Measurements from ENCODE around the gene ACBD7.

Gene ACBD7

GRCh38 chr10:15068802-15069201 lies 19.8 kb downstream of the ACBD7 start:
- FAIRE-seq (no peak), DNase-seq (ENCODE audit: insufficient read length, low spot score) (no peak)

DNA sequence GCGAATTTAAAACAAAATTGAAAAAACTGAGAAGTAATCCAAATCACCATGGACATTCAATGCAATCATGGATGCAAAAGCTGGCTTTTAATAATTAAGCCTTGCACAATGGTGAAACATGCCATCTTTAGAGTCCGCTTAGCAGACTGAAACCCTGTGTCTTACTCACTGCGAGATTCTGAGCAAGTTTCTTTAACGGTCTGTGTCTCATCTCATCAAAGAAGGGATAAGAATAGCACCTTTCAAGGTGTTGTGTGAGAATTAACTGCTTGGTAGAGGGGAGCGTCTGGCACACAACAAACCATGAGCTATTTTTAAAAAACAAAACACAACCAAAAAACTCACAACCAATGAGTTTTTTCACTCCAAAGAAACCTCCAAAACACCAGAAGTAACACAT lies 21.4 kb downstream of the ACBD7 start:
- TF ChIP-seq POLR2AphosphoS5 (IDR thresholded peaks at IDR 0.05; ENCODE audit: low read depth, low read length) (no peak), POU2F2 (IDR thresholded peaks at IDR 0.05; ENCODE audit: low read depth, low read length) (no peak), POLR2A (IDR thresholded peaks at IDR 0.05; ENCODE audit: low read depth, low read length) (no peak), SPI1 (IDR thresholded peaks at IDR 0.05; ENCODE audit: low read depth, low read length) (no peak), TAF1 (IDR thresholded peaks at IDR 0.05; ENCODE audit: low read depth, low read length) (no peak), PAX5 (IDR thresholded peaks at IDR 0.05; ENCODE audit: insufficient read depth, low read length, severe bottlenecking) (no peak)
- FAIRE-seq (no peak), DNase-seq (ENCODE audit: insufficient read length, low spot score) (no peak)

More at GRCh38 chr10:15068802-15069201, 19.8 kb downstream of the ACBD7 start:
- TF ChIP-seq POU2F2 (IDR thresholded peaks at IDR 0.05; ENCODE audit: low read depth, low read length), result no peak
- no peak for TF ChIP-seq TAF1 (IDR thresholded peaks at IDR 0.05; ENCODE audit: low read depth, low read length)
- no peak for TF ChIP-seq POLR2AphosphoS5 (IDR thresholded peaks at IDR 0.05; ENCODE audit: low read depth, low read length)
- TF ChIP-seq POLR2A (IDR thresholded peaks at IDR 0.05; ENCODE audit: low read depth, low read length), result no peak
- no peak for TF ChIP-seq PAX5 (IDR thresholded peaks at IDR 0.05; ENCODE audit: insufficient read depth, low read length, severe bottlenecking)
- TF ChIP-seq SPI1 (IDR thresholded peaks at IDR 0.05; ENCODE audit: low read depth, low read length), result no peak

DNA sequence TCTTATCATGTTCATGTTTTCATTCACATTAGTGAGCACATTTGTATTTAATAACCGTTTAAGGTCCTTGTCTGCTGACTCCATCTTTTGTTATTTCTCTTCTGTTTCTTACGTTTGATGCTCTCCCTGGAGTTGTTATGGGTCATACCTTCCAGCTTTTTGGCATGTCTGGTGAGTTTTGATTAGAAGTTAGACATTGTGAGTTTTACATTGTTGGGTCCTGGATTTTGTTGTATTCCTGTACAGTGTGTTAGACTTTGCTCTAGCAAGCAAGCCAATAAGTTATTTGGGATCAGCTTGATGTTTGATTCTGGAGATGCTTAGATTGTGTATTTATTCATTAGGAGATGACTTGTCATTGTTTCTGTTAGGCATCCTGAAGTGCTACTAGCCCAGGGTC lies 27.9 kb downstream of the ACBD7 start:
- no peak for DNase-seq (ENCODE audit: insufficient read length, low spot score)
- no peak for TF ChIP-seq POLR2A (IDR thresholded peaks at IDR 0.05; ENCODE audit: low read depth, low read length)
- FAIRE-seq, result no peak

DNA sequence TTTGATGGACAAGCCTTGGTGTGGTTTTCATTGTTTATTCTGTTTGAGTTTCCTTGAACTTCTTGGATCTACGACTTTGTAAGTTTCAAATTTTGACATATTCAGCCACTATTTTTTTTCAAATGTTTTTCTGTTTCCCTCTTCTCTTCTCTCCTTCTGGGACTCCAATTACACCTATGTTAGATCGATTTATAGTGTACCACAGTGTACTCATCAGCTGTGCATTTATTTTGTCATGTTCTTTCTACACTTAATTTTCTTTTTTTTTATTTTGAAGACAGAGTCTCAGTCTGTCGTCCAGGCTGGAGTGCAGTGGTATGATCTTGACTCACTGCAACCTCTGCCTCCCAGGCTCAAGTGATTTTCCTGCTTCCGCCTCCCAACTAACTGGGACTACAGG lies 28.7 kb downstream of the ACBD7 start:
- no peak for TF ChIP-seq POLR2AphosphoS5 (IDR thresholded peaks at IDR 0.05; ENCODE audit: low read depth, low read length)
- TF ChIP-seq SPI1 (IDR thresholded peaks at IDR 0.05; ENCODE audit: low read depth, low read length), result no peak
- no peak for TF ChIP-seq POU2F2 (IDR thresholded peaks at IDR 0.05; ENCODE audit: low read depth, low read length)
- no peak for TF ChIP-seq TAF1 (IDR thresholded peaks at IDR 0.05; ENCODE audit: low read depth, low read length)
- TF ChIP-seq PAX5 (IDR thresholded peaks at IDR 0.05; ENCODE audit: insufficient read depth, low read length, severe bottlenecking), result no peak
- TF ChIP-seq POLR2A (IDR thresholded peaks at IDR 0.05; ENCODE audit: low read depth, low read length), result no peak
- DNase-seq (ENCODE audit: insufficient read length, low spot score) (no peak), FAIRE-seq (no peak)

DNA sequence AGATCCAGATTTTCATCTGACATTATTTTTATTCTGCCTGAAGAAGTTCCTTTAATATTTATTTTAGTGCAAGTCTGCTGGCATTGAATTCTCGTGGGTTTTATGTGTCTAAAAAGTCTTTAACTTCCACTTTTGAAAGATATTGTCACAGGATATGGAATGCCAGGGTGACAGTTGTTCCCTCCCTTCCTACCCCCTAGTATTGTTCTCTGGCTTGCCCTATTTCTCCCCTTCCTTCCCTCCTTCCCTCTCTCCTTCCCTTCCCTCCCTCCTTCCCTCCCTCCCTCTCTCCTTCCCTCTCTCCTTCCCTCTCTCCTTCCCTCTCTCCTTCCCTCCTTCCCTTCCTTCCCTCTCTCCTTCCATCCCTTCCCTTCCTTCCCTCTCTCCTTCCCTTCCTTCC lies 29.9 kb downstream of the ACBD7 start:
- TF ChIP-seq PAX5 (IDR thresholded peaks at IDR 0.05; ENCODE audit: insufficient read depth, low read length, severe bottlenecking), result no peak

GRCh38 chr10:15053061-15053460 lies 35.5 kb downstream of the ACBD7 start:
- TF ChIP-seq POLR2AphosphoS5 (IDR thresholded peaks at IDR 0.05; ENCODE audit: low read depth, low read length) (no peak), PAX5 (IDR thresholded peaks at IDR 0.05; ENCODE audit: insufficient read depth, low read length, severe bottlenecking) (no peak), POU2F2 (IDR thresholded peaks at IDR 0.05; ENCODE audit: low read depth, low read length) (no peak), SPI1 (IDR thresholded peaks at IDR 0.05; ENCODE audit: low read depth, low read length) (no peak), POLR2A (IDR thresholded peaks at IDR 0.05; ENCODE audit: low read depth, low read length) (no peak), TAF1 (IDR thresholded peaks at IDR 0.05; ENCODE audit: low read depth, low read length) (no peak)
- FAIRE-seq (no peak), DNase-seq (ENCODE audit: insufficient read length, low spot score) (no peak)

More for the DNA sequence above, 29.9 kb downstream of the ACBD7 start:
- FAIRE-seq (no peak), DNase-seq (ENCODE audit: insufficient read length, low spot score) (no peak)

DNA sequence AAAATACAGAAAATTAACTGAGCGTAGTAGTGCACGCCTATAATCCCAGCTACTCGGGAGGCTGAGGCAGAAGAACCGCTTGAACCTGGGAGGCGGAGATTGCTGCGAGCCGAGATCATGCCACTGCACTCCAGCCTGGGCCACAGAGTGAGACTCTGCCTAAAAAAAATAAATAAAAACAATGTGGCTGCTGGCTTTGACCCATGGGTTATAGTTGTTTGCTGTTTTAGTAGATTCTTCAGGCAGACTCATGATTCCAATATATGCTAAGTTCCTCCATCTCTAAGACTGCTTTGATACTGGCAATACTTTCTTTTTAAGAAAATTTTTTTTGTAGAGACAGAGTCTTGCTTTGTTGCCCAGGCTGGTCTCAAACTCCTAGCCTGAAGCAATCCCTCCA lies 36.5 kb downstream of the ACBD7 start:
- FAIRE-seq (no peak), DNase-seq (ENCODE audit: insufficient read length, low spot score) (no peak)
- TF ChIP-seq TAF1 (IDR thresholded peaks at IDR 0.05; ENCODE audit: low read depth, low read length) (no peak), PAX5 (IDR thresholded peaks at IDR 0.05; ENCODE audit: insufficient read depth, low read length, severe bottlenecking) (no peak), SPI1 (IDR thresholded peaks at IDR 0.05; ENCODE audit: low read depth, low read length) (no peak), POLR2AphosphoS5 (IDR thresholded peaks at IDR 0.05; ENCODE audit: low read depth, low read length) (no peak), POU2F2 (IDR thresholded peaks at IDR 0.05; ENCODE audit: low read depth, low read length) (no peak), POLR2A (IDR thresholded peaks at IDR 0.05; ENCODE audit: low read depth, low read length) (no peak)

DNA sequence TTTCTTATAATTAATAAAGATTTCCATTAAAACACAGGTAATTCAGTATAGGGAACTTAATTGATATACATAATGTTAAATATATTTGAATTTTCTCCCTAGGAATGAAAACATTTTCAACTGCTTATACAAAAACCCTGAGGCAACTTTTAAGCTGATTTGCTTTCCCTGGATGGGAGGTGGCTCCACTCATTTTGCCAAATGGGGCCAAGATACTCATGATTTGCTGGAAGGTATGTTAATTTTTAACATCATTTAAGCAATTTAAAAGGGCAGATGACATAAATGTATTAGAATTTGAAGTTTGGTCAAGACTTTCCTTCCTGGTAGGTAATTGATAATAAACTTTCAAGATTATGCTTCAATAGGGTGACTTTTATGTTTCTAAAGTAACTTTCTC lies 39.0 kb downstream of the ACBD7 start:
- FAIRE-seq (no peak), DNase-seq (ENCODE audit: insufficient read length, low spot score) (no peak)
- TF ChIP-seq PAX5 (IDR thresholded peaks at IDR 0.05; ENCODE audit: insufficient read depth, low read length, severe bottlenecking) (no peak), POLR2AphosphoS5 (IDR thresholded peaks at IDR 0.05; ENCODE audit: low read depth, low read length) (no peak), TAF1 (IDR thresholded peaks at IDR 0.05; ENCODE audit: low read depth, low read length) (no peak)

- TF ChIP-seq POLR2AphosphoS5 (IDR thresholded peaks at IDR 0.05; ENCODE audit: low read depth, low read length) (no peak), PAX5 (IDR thresholded peaks at IDR 0.05; ENCODE audit: insufficient read depth, low read length, severe bottlenecking) (no peak), POU2F2 (IDR thresholded peaks at IDR 0.05; ENCODE audit: low read depth, low read length) (no peak), SPI1 (IDR thresholded peaks at IDR 0.05; ENCODE audit: low read depth, low read length) (no peak), POLR2A (IDR thresholded peaks at IDR 0.05; ENCODE audit: low read depth, low read length) (no peak), TAF1 (IDR thresholded peaks at IDR 0.05; ENCODE audit: low read depth, low read length) (no peak)
- FAIRE-seq (no peak), DNase-seq (ENCODE audit: insufficient read length, low spot score) (no peak)
Observed at GRCh38 chr10:15046626-15047025, 42.0 kb downstream of the ACBD7 start.

DNA sequence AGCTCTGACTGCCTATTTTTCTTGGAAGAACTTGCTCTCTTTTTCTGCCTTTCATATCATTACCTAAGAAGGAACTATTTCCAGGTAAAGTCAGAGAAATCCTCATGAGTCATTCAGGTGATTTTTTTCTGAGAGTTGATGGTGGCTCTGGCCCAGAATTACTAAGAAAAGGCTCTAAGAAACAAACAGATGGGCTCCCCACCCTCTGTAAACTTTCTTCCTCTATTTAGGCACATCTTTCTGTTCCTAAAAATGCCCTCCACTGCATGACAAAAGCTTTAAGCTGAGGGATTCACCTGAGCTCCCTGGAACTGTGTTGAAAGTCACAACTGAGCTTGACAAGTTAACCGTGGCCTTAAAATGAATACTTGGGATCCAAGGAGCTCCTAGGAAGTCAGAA lies 43.2 kb downstream of the ACBD7 start:
- TF ChIP-seq POLR2A (IDR thresholded peaks at IDR 0.05; ENCODE audit: low read depth, low read length) (no peak), POU2F2 (IDR thresholded peaks at IDR 0.05; ENCODE audit: low read depth, low read length) (no peak), SPI1 (IDR thresholded peaks at IDR 0.05; ENCODE audit: low read depth, low read length) (no peak)
- no peak for DNase-seq (ENCODE audit: insufficient read length, low spot score)
- FAIRE-seq, result no peak

DNA sequence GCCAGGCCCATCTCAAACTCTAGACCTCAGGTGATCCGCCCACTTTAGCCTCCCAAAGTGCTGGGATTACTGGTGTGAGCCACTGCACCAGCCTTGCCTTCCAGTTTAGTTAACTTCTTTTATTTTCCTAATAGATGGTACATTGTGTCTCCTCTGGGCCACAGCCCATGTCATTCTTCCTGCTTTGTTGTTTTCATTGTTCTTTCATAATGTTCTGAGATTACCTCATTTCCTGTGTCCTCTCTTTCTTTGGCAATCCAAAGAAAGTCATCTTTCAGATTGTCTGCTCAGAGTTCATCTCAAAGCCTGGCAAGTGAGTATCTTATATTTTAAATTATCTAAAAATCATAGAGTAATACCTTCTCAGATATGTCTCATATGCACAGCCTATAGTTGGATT lies 44.9 kb downstream of the ACBD7 start, which contains the start of gene OLAH:
Gene OLAH, plus strand, starts transcription at position 270 of the 400 bp plus-strand sequence. CDS start 3,346 bp downstream, outside the sequence.
- no peak for DNase-seq (ENCODE audit: insufficient read length, low spot score)
- no peak for TF ChIP-seq POLR2AphosphoS5 (IDR thresholded peaks at IDR 0.05; ENCODE audit: low read depth, low read length)
- TF ChIP-seq SPI1 (IDR thresholded peaks at IDR 0.05; ENCODE audit: low read depth, low read length), result no peak
- no peak for TF ChIP-seq POU2F2 (IDR thresholded peaks at IDR 0.05; ENCODE audit: low read depth, low read length)
- no peak for TF ChIP-seq PAX5 (IDR thresholded peaks at IDR 0.05; ENCODE audit: insufficient read depth, low read length, severe bottlenecking)
- no peak for TF ChIP-seq POLR2A (IDR thresholded peaks at IDR 0.05; ENCODE audit: low read depth, low read length)
- TF ChIP-seq TAF1 (IDR thresholded peaks at IDR 0.05; ENCODE audit: low read depth, low read length), result no peak
- FAIRE-seq, result no peak
